GM12878 (cell line): ENCODE data around the gene HS6ST3. TPM values are rescaled to one million over a fixed set of nuclear protein-coding genes. Genes with fewer than 3 reads are reported as not detected.

ENCODE experiments used
- EP300 ChIP-seq, 2 experiments: fragments of 150-350 bp in 1 of 2; IDR thresholded peaks; 2 replicates each; pipeline ENCODE4 v1.6.1; 2011 to 2012; ENCODE audit warnings: low read depth in 2 of 2, low read length in 2 of 2, borderline replicate concordance in 1 of 2, improper control_type of control experiment in 1 of 2, inconsistent platforms in 1 of 2; ENCODE audit not compliant: control insufficient read depth in 1 of 2
- GATAD2B ChIP-seq: fragments of 450-650 bp; conservative IDR thresholded peaks from 2 replicates; pipeline ENCODE4 v1.6.1; 2017; ENCODE audit warnings: low read depth, mild to moderate bottlenecking, moderate library complexity
- MTA2 ChIP-seq: fragments of 450-650 bp; IDR thresholded peaks from 2 replicates; pipeline ENCODE4 v1.6.1; 2016; ENCODE audit warnings: low read depth, mild to moderate bottlenecking, moderate library complexity
- MYB ChIP-seq: fragments of 150-350 bp; IDR thresholded peaks from 2 replicates; pipeline ENCODE4 v1.6.1; 2014; ENCODE audit warnings: mild to moderate bottlenecking, low read depth, low read length, borderline replicate concordance
- POLR2AphosphoS2 ChIP-seq: IDR thresholded peaks from 2 replicates; pipeline ENCODE4 v1.6.1; 2011; ENCODE audit warnings: low read depth, mild to moderate bottlenecking, low read length, improper control_type of control experiment, moderate library complexity
- RCOR1 ChIP-seq: conservative IDR thresholded peaks from 2 replicates; pipeline ENCODE4 v1.6.1; 2012; ENCODE audit warnings: low read depth, low read length, improper control_type of control experiment
- RELA ChIP-seq: fragments of 450-650 bp; IDR thresholded peaks from 2 replicates; pipeline ENCODE4 v1.8.0; 2014; ENCODE audit warnings: borderline replicate concordance; ENCODE audit not compliant: partially characterized antibody
- RUNX3 ChIP-seq: IDR thresholded peaks from 2 replicates; pipeline ENCODE4 v1.6.1; 2012; ENCODE audit warnings: low read length, inconsistent platforms
- SMAD5 ChIP-seq: IDR thresholded peaks from 2 replicates; pipeline ENCODE4 v1.6.1; 2016; ENCODE audit warnings: antibody characterized with exemption, low read depth
- YBX1 ChIP-seq: fragments of 450-650 bp; IDR thresholded peaks from 2 replicates; pipeline ENCODE4 v1.6.1; 2016; ENCODE audit warnings: antibody characterized with exemption
- ZNF207 ChIP-seq: fragments of 450-650 bp; IDR thresholded peaks from 2 replicates; pipeline ENCODE4 v1.6.1; 2014; ENCODE audit warnings: antibody characterized with exemption, mild to moderate bottlenecking, borderline replicate concordance
- polyA plus RNA-seq, 11 experiments: library from polyadenylated mRNA; depleted of rRNA in 4 of 11; unstranded in 6 of 11; stranded (reverse) in 5 of 11; fragments of >200 nt; fragmentation: Nextera tagmentation in 4 of 11; fragmentation: Illumina TruSeq in 1 of 11; extraction: Ambion mirVana in 4 of 11; extraction: Trizol in 1 of 11; gene quantifications; 1 replicate in 1 of 11; 2 replicates in 10 of 11; pipeline versions ENCODE4 v1.2.1 to v1.2.3, GENCODE V29; 2011 to 2016; ENCODE audit warnings: inconsistent platforms in 2 of 11, missing spikeins in 2 of 11, low read depth in 1 of 11
- total RNA-seq, 4 experiments: library from RNA; depleted of rRNA in 3 of 4; stranded (reverse); fragments of >200 nt in 3 of 4; fragmentation: Illumina TruSeq in 1 of 4; extraction: Trizol in 1 of 4; gene quantifications; 2 replicates each; pipeline versions ENCODE4 v1.2.1 to v1.2.3, GENCODE V29; 2013 to 2021
- TF ChIP-seq, protein P1 (sequence below): fragments of 450-650 bp; IDR thresholded peaks from 2 replicates; pipeline ENCODE4 v1.6.1; 2017; ENCODE audit warnings: mild to moderate bottlenecking
- TF ChIP-seq, protein P2 (sequence below): fragments of 450-650 bp; IDR thresholded peaks from 2 replicates; pipeline ENCODE4 v1.6.1; 2017; ENCODE audit warnings: low read depth, mild to moderate bottlenecking, moderate library complexity
- TF ChIP-seq, protein P3 (sequence below): IDR thresholded peaks from 2 replicates; pipeline ENCODE4 v1.6.1; 2012; ENCODE audit warnings: low read length, inconsistent platforms
- TF ChIP-seq, protein P4 (sequence below): IDR thresholded peaks from 2 replicates; pipeline ENCODE4 v1.6.1; 2011; ENCODE audit warnings: borderline replicate concordance, low read depth, mild to moderate bottlenecking, moderate library complexity, low read length; ENCODE audit not compliant: insufficient read depth, poor library complexity, severe bottlenecking
- TF ChIP-seq, protein P5 (sequence below): IDR thresholded peaks from 2 replicates; pipeline ENCODE4 v1.6.1; 2012; ENCODE audit warnings: improper control_type of control experiment, low read depth, low read length; ENCODE audit not compliant: insufficient replicate concordance

Gene HS6ST3
- total and polyA plus RNA-seq, 10 of the 15 experiments (the other 5 are each of a cell fraction or from before 2014, with no cell fraction given) = under 0.01 to 2.9 TPM; not detected in 8

DNA sequence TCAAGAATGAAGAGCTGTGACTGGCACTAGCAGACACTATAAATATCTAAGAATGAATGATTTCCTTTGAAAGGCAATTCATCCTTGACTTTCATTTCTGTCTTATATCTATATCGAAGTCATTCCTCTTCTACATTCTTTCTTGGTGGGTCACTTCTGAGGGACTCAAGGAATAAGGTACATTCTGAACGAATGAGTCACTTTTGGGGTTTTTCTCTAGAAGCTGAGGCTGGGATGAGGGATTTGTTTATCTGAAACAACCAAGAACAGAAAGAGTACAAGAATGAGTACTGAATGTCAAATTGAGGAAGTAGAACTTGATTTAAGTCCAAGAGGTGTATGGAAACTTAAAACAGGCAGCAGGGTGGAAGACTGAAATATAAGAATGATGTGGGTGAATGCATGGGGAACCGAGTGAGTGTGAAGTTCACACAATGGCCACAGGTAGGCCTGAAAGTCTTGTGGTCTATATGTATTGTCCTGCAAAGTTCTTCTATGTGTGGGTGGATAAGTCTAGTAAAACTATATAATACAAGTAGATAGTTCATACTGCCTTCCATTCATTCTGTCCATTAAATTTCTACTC is 560.5 kb downstream of the HS6ST3 start (continued):
- peak in 1 of 2 experiments; percentile 29; a peak in 1 of 4 replicates for TF ChIP-seq EP300 (IDR thresholded peaks at IDR 0.05; ENCODE audit: borderline replicate concordance in 1 of 2, control insufficient read depth in 1 of 2, low read depth in 2 of 2, low read length in 2 of 2)
- TF ChIP-seq, protein P1, sequence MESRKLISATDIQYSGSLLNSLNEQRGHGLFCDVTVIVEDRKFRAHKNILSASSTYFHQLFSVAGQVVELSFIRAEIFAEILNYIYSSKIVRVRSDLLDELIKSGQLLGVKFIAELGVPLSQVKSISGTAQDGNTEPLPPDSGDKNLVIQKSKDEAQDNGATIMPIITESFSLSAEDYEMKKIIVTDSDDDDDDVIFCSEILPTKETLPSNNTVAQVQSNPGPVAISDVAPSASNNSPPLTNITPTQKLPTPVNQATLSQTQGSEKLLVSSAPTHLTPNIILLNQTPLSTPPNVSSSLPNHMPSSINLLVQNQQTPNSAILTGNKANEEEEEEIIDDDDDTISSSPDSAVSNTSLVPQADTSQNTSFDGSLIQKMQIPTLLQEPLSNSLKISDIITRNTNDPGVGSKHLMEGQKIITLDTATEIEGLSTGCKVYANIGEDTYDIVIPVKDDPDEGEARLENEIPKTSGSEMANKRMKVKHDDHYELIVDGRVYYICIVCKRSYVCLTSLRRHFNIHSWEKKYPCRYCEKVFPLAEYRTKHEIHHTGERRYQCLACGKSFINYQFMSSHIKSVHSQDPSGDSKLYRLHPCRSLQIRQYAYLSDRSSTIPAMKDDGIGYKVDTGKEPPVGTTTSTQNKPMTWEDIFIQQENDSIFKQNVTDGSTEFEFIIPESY = no peak
- no peak for TF ChIP-seq RCOR1
- TF ChIP-seq, protein P2, sequence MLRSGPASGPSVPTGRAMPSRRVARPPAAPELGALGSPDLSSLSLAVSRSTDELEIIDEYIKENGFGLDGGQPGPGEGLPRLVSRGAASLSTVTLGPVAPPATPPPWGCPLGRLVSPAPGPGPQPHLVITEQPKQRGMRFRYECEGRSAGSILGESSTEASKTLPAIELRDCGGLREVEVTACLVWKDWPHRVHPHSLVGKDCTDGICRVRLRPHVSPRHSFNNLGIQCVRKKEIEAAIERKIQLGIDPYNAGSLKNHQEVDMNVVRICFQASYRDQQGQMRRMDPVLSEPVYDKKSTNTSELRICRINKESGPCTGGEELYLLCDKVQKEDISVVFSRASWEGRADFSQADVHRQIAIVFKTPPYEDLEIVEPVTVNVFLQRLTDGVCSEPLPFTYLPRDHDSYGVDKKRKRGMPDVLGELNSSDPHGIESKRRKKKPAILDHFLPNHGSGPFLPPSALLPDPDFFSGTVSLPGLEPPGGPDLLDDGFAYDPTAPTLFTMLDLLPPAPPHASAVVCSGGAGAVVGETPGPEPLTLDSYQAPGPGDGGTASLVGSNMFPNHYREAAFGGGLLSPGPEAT = peak; percentile 52; the same call in 1 of the 2 replicates
- TF ChIP-seq RELA = no peak
- TF ChIP-seq RUNX3 = peak; percentile 67
- no peak for TF ChIP-seq GATAD2B
- TF ChIP-seq, protein P3, sequence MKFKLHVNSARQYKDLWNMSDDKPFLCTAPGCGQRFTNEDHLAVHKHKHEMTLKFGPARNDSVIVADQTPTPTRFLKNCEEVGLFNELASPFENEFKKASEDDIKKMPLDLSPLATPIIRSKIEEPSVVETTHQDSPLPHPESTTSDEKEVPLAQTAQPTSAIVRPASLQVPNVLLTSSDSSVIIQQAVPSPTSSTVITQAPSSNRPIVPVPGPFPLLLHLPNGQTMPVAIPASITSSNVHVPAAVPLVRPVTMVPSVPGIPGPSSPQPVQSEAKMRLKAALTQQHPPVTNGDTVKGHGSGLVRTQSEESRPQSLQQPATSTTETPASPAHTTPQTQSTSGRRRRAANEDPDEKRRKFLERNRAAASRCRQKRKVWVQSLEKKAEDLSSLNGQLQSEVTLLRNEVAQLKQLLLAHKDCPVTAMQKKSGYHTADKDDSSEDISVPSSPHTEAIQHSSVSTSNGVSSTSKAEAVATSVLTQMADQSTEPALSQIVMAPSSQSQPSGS = peak; percentile 28; the same call in 1 of the 2 replicates
- TF ChIP-seq ZNF207 = no peak
- no peak for TF ChIP-seq YBX1
- no peak for TF ChIP-seq POLR2AphosphoS2
- TF ChIP-seq MYB = no peak
- TF ChIP-seq, protein P4, sequence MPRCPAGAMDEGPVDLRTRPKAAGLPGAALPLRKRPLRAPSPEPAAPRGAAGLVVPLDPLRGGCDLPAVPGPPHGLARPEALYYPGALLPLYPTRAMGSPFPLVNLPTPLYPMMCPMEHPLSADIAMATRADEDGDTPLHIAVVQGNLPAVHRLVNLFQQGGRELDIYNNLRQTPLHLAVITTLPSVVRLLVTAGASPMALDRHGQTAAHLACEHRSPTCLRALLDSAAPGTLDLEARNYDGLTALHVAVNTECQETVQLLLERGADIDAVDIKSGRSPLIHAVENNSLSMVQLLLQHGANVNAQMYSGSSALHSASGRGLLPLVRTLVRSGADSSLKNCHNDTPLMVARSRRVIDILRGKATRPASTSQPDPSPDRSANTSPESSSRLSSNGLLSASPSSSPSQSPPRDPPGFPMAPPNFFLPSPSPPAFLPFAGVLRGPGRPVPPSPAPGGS = no peak
- TF ChIP-seq, protein P5, sequence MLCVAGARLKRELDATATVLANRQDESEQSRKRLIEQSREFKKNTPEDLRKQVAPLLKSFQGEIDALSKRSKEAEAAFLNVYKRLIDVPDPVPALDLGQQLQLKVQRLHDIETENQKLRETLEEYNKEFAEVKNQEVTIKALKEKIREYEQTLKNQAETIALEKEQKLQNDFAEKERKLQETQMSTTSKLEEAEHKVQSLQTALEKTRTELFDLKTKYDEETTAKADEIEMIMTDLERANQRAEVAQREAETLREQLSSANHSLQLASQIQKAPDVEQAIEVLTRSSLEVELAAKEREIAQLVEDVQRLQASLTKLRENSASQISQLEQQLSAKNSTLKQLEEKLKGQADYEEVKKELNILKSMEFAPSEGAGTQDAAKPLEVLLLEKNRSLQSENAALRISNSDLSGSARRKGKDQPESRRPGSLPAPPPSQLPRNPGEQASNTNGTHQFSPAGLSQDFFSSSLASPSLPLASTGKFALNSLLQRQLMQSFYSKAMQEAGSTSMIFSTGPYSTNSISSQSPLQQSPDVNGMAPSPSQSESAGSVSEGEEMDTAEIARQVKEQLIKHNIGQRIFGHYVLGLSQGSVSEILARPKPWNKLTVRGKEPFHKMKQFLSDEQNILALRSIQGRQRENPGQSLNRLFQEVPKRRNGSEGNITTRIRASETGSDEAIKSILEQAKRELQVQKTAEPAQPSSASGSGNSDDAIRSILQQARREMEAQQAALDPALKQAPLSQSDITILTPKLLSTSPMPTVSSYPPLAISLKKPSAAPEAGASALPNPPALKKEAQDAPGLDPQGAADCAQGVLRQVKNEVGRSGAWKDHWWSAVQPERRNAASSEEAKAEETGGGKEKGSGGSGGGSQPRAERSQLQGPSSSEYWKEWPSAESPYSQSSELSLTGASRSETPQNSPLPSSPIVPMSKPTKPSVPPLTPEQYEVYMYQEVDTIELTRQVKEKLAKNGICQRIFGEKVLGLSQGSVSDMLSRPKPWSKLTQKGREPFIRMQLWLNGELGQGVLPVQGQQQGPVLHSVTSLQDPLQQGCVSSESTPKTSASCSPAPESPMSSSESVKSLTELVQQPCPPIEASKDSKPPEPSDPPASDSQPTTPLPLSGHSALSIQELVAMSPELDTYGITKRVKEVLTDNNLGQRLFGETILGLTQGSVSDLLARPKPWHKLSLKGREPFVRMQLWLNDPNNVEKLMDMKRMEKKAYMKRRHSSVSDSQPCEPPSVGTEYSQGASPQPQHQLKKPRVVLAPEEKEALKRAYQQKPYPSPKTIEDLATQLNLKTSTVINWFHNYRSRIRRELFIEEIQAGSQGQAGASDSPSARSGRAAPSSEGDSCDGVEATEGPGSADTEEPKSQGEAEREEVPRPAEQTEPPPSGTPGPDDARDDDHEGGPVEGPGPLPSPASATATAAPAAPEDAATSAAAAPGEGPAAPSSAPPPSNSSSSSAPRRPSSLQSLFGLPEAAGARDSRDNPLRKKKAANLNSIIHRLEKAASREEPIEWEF = no peak
- no peak for TF ChIP-seq SMAD5
- TF ChIP-seq MTA2 = peak; percentile 43
